ENCODE measurements around the gene PLA2G2F.

PLA2G2F gene

GRCh38 chr1:20137055-20137454 lies 2.1 kb upstream of the PLA2G2F start:
- no peak for TF ChIP-seq TARDBP (IDR thresholded peaks at IDR 0.05)
- no peak for TF ChIP-seq BHLHE40 (IDR thresholded peaks at IDR 0.05; ENCODE audit: borderline replicate concordance)
- TF ChIP-seq ARNT (IDR thresholded peaks at IDR 0.05) = no peak
- no peak for TF ChIP-seq SUZ12 (IDR thresholded peaks at IDR 0.05)
- TF ChIP-seq FOXA1 (IDR thresholded peaks at IDR 0.05) = no peak
- TF ChIP-seq NFRKB (IDR thresholded peaks at IDR 0.05) = no peak
- no peak for TF ChIP-seq PKNOX1 (IDR thresholded peaks at IDR 0.05)
- no peak for TF ChIP-seq ZNF384 (IDR thresholded peaks at IDR 0.05)
- TF ChIP-seq ELF4 (IDR thresholded peaks at IDR 0.05) = no peak
- TF ChIP-seq FOXM1 (IDR thresholded peaks at IDR 0.05; ENCODE audit: borderline replicate concordance) = no peak
- TF ChIP-seq L3MBTL2 (conservative IDR thresholded peaks at IDR 0.05) = no peak
- no peak for TF ChIP-seq LEF1 (IDR thresholded peaks at IDR 0.05; ENCODE audit: borderline replicate concordance)
- no peak for TF ChIP-seq CTBP1 (IDR thresholded peaks at IDR 0.05; ENCODE audit: borderline replicate concordance)
- no peak for TF ChIP-seq FOXK2 (IDR thresholded peaks at IDR 0.05)
- no peak for TF ChIP-seq SP1 (IDR thresholded peaks at IDR 0.05)
- no peak for TF ChIP-seq HDGF (IDR thresholded peaks at IDR 0.05; ENCODE audit: borderline replicate concordance)
- CTCF ChIA-PET = no interaction called here
- POLR2A ChIA-PET = no interaction called here
- DNase-seq (ENCODE audit: extremely low spot score) = no peak

- DNase-seq (ENCODE audit: extremely low spot score) = no peak
- no peak for TF ChIP-seq ARNT (IDR thresholded peaks at IDR 0.05)
- TF ChIP-seq NFRKB (IDR thresholded peaks at IDR 0.05) = no peak
- TF ChIP-seq BHLHE40 (IDR thresholded peaks at IDR 0.05; ENCODE audit: borderline replicate concordance) = no peak
- TF ChIP-seq FOXK2 (IDR thresholded peaks at IDR 0.05) = no peak
- no peak for TF ChIP-seq HDGF (IDR thresholded peaks at IDR 0.05; ENCODE audit: borderline replicate concordance)
- no peak for TF ChIP-seq LEF1 (IDR thresholded peaks at IDR 0.05; ENCODE audit: borderline replicate concordance)
- TF ChIP-seq PKNOX1 (IDR thresholded peaks at IDR 0.05) = no peak
- TF ChIP-seq SP1 (IDR thresholded peaks at IDR 0.05) = no peak
- TF ChIP-seq ELF4 (IDR thresholded peaks at IDR 0.05) = no peak
- no peak for TF ChIP-seq SUZ12 (IDR thresholded peaks at IDR 0.05)
- no peak for TF ChIP-seq TARDBP (IDR thresholded peaks at IDR 0.05)
- TF ChIP-seq FOXM1 (IDR thresholded peaks at IDR 0.05; ENCODE audit: borderline replicate concordance) = no peak
- no peak for TF ChIP-seq ZNF384 (IDR thresholded peaks at IDR 0.05)
- no peak for TF ChIP-seq CTBP1 (IDR thresholded peaks at IDR 0.05; ENCODE audit: borderline replicate concordance)
- no peak for TF ChIP-seq FOXA1 (IDR thresholded peaks at IDR 0.05)
- no peak for TF ChIP-seq L3MBTL2 (conservative IDR thresholded peaks at IDR 0.05)
- POLR2A ChIA-PET = no interaction called here
- CTCF ChIA-PET = no interaction called here
Observed at GRCh38 chr1:20137604-20138003, 1.5 kb upstream of the PLA2G2F start.

- CTCF ChIA-PET = interaction anchor here (0.5 kb wide), 1 partner anchor 219 kb away, joined by 3 read pairs; no protein-coding TSS in a partner anchor
- TF ChIP-seq HDGF (IDR thresholded peaks at IDR 0.05; ENCODE audit: borderline replicate concordance) = no peak
- TF ChIP-seq CTBP1 (IDR thresholded peaks at IDR 0.05; ENCODE audit: borderline replicate concordance) = no peak
- no peak for TF ChIP-seq FOXK2 (IDR thresholded peaks at IDR 0.05)
- no peak for TF ChIP-seq TARDBP (IDR thresholded peaks at IDR 0.05)
- no peak for TF ChIP-seq ELF4 (IDR thresholded peaks at IDR 0.05)
- no peak for TF ChIP-seq ZNF384 (IDR thresholded peaks at IDR 0.05)
- TF ChIP-seq SUZ12 (IDR thresholded peaks at IDR 0.05) = no peak
- DNase-seq (ENCODE audit: extremely low spot score) = no peak
- POLR2A ChIA-PET = no interaction called here
Observed at GRCh38 chr1:20138346-20138745, 777 bp upstream of the PLA2G2F start.

GRCh38 chr1:20139776-20140612 lies 871 bp downstream of the PLA2G2F start:
- ChIA-PET POLR2A (no interaction called here), CTCF (interaction anchor here (0.6 kb wide), 1 partner anchor 66 kb away, joined by 4 read pairs; no protein-coding TSS in a partner anchor)
- no peak for DNase-seq (ENCODE audit: extremely low spot score)
- TF ChIP-seq ZNF384 (IDR thresholded peaks at IDR 0.05) = no peak
- no peak for TF ChIP-seq ARNT (IDR thresholded peaks at IDR 0.05)
- TF ChIP-seq FOXM1 (IDR thresholded peaks at IDR 0.05; ENCODE audit: borderline replicate concordance) = no peak
- TF ChIP-seq PKNOX1 (IDR thresholded peaks at IDR 0.05) = no peak
- no peak for TF ChIP-seq CTBP1 (IDR thresholded peaks at IDR 0.05; ENCODE audit: borderline replicate concordance)
- no peak for TF ChIP-seq L3MBTL2 (conservative IDR thresholded peaks at IDR 0.05)
- TF ChIP-seq NFRKB (IDR thresholded peaks at IDR 0.05) = no peak
- no peak for TF ChIP-seq HDGF (IDR thresholded peaks at IDR 0.05; ENCODE audit: borderline replicate concordance)
- no peak for TF ChIP-seq ELF4 (IDR thresholded peaks at IDR 0.05)
- no peak for TF ChIP-seq LEF1 (IDR thresholded peaks at IDR 0.05; ENCODE audit: borderline replicate concordance)
- TF ChIP-seq SUZ12 (IDR thresholded peaks at IDR 0.05) = no peak
- no peak for TF ChIP-seq BHLHE40 (IDR thresholded peaks at IDR 0.05; ENCODE audit: borderline replicate concordance)
- no peak for TF ChIP-seq FOXK2 (IDR thresholded peaks at IDR 0.05)
- TF ChIP-seq SP1 (IDR thresholded peaks at IDR 0.05) = no peak

GRCh38 chr1:20141001-20141400 lies 1.9 kb downstream of the PLA2G2F start:
- POLR2A ChIA-PET = no interaction called here
- no peak for DNase-seq (ENCODE audit: extremely low spot score)
- CTCF ChIA-PET = no interaction called here
- TF ChIP-seq NFRKB (IDR thresholded peaks at IDR 0.05) (no peak), CTBP1 (IDR thresholded peaks at IDR 0.05; ENCODE audit: borderline replicate concordance) (no peak), FOXK2 (IDR thresholded peaks at IDR 0.05) (no peak), ARNT (IDR thresholded peaks at IDR 0.05) (no peak), TARDBP (IDR thresholded peaks at IDR 0.05) (no peak), HDGF (IDR thresholded peaks at IDR 0.05; ENCODE audit: borderline replicate concordance) (no peak), LEF1 (IDR thresholded peaks at IDR 0.05; ENCODE audit: borderline replicate concordance) (no peak), ZNF384 (IDR thresholded peaks at IDR 0.05) (no peak), FOXA1 (IDR thresholded peaks at IDR 0.05) (no peak), ELF4 (IDR thresholded peaks at IDR 0.05) (no peak), SP1 (IDR thresholded peaks at IDR 0.05) (no peak), L3MBTL2 (conservative IDR thresholded peaks at IDR 0.05) (no peak), BHLHE40 (IDR thresholded peaks at IDR 0.05; ENCODE audit: borderline replicate concordance) (no peak), FOXM1 (IDR thresholded peaks at IDR 0.05; ENCODE audit: borderline replicate concordance) (no peak), SUZ12 (IDR thresholded peaks at IDR 0.05) (no peak), PKNOX1 (IDR thresholded peaks at IDR 0.05) (no peak)

Measured in HEK293T (cell line).